CD4-positive, alpha-beta T cell treated with Interleukin-6 at 100 ng/mL for 8 hours (primary cell): Measurements from ENCODE around the gene KRTAP1-5.
"Not testable (repeated sequence)": the region's sequence is repeated elsewhere in the genome, so short reads cannot be mapped to it uniquely, and the experiment has no call there.

Experiments used
- DNase-seq: peaks from one replicate; pipeline ENCODE4 v3.0.0-alpha.2; 2020; ENCODE audit warnings: mixed read lengths, low spot score

Gene KRTAP1-5

DNA sequence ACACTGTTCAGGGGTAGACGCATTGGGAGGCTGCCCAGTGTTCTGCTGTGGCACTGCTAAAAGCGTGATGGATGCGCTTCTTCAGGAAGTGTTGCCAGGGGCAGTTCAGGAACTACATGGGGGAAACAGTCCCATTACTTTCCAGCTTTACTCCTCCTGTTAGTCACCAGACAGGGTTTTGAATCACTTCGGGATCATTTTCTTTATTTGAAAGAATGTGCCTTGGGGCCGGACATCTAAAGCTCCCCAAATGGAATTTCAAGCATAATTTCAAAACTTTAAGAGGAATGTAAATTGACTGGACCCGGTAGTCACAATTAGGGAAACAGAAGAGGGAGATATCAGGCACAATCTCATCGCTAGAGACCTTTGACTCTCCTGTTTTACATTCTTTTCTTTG is 21.4 kb upstream of the KRTAP1-5 start:
- no peak for DNase-seq

DNA sequence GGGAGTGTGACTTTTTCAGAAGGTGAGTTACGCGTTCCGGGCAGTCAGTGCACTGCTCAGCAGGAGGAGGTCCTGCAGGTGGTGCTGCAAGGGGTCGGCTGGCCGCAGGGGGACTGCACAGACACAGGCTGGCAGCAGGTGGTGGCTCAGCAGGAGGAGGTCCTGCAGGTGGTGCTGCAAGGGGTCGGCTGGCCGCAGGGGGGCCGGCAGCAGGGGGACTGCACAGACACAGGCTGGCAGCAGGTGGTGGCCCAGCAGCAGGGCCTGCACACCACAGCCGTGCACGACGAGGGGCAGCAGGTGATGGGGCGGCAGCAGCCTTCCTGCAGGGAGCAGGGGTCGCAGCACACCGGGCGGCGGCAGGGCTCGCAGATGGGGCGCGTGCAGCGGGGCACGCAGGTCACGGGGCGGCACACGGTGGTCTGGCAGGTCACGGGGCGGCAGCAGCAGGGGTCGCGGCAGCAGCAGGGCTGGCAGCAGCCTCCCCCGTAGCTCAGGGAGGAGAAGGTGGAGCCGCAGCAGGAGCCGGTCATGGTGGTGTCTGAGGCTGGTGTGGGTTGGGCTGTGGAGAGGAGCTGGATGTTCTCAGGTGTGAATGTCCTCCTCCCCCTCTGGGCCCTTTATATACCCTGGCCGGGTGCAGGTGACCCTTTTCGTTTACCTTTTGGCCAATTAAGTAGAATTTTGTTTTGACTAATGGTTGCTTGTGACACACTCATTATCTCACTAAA is 19.9 kb upstream of the KRTAP1-5 start, which contains the start of gene KRTAP2-1:
TSS of gene KRTAP2-1 (minus strand) at position 582 of the 731 bp plus-strand sequence. CDS start at position 533, 49 bp downstream.
- not testable (repeated sequence) for DNase-seq

GRCh38 chr17:41042953-41043352 is 15.9 kb upstream of the KRTAP1-5 start:
- no peak for DNase-seq

DNA sequence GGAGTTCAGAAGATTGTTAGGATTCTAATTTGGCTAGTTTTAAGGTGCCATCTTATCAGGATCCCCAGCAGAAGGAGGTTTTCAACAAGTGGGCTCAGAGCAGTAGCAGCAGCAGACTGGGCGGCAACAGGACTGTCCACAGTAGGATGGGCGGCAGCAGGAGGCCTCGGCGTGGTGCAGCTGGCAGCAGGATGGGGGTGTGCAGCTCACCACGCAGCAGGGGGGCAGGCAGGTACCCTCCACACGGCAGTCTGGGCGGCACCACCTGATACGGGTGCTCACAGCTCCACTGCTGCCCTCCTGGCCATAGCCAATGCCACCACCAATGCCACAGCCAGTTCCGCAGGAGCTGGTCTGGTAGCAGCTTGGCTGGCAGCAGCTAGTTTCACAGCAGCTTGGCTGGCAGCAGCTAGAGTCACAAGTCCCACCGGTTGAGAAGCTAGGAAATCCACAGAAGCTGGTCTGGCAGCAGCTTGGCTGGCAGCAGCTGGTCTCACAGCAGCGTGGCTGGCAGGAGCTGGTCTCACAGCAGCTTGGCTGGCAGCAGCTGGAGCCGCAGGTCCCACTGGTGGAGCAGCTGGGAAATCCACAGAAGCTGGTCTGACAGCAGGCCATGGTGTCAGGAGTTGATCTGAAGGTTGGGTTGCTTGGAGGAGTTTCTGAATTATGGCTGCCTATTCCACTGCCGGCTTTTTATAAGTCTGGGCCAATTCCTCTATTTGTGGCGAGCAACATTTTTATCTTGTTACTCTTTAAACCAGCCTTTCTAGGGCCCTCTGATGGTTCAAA is 14.0 kb upstream of the KRTAP1-5 start, which contains the start of gene KRTAP1-1:
TSS of gene KRTAP1-1 (minus strand) at position 668 of the 789 bp plus-strand sequence. CDS start at position 615, 53 bp downstream.
- DNase-seq, result not testable (repeated sequence)

GRCh38 chr17:41037853-41038350 is 10.9 kb upstream of the KRTAP1-5 start:
- no peak for DNase-seq

GRCh38 chr17:41034346-41034935 is 7.4 kb upstream of the KRTAP1-5 start, which contains the start of gene KRTAP1-3:
Gene KRTAP1-3, minus strand, starts transcription at chr17:41034874. Its CDS starts 53 bp downstream, at chr17:41034821.
- DNase-seq, result not testable (repeated sequence)

DNA sequence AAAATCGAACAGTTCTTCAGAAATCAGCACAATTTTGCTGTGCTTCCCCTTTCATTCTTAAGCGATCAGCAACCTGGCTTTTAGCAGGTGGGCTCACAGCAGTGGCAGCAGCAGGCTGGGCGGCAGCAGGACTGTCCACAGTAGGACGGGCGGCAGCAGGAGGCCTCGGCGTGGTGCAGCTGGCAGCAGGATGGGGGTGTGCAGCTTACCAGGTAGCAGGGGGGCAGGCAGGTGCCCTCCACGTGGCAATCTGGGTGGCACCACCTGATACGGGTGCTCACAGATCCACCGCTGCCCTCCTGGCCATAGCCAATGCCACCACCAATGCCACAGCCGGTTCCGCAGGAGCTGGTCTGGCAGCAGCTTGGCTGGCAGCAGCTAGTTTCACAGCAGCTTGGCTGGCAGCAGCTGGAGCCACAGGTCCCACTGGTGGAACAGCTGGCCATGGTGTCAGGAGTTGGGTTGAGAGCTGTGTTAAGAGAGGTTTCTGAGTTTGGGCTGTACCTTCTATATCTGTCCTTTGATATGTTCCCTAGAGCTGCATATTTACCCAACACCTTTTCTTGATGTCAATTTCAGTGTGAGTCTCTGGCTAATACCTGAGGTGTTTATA is 2.7 kb upstream of the KRTAP1-5 start, which contains the start of gene KRTAP1-4:
TSS of gene KRTAP1-4 (minus strand) at position 563 of the 613 bp plus-strand sequence. CDS start at position 446, 117 bp downstream.
- DNase-seq, result no peak

DNA sequence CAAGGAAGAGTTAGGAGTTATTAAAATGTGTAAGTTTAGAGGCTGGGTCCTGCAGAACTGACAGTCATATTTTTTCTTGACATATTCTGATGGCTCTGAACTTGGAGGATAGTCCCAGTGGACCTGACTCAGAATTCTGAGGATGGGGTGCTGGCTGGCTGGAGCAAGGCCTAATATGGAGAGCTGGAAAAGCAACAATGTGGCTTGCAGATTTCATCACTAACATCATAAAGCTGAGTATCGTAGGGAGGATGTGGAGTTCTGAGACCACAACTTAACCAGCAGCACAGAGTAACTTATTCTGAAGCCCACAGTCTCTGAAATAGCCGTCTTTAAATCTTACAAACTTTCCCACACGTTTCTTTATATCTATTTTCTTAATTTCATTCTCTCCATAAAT is 2.3 kb downstream of the KRTAP1-5 start:
- no peak for DNase-seq

- no peak for DNase-seq
These were observed 6.7 kb downstream of the KRTAP1-5 start for GRCh38 chr17:41020336-41020735.

DNA sequence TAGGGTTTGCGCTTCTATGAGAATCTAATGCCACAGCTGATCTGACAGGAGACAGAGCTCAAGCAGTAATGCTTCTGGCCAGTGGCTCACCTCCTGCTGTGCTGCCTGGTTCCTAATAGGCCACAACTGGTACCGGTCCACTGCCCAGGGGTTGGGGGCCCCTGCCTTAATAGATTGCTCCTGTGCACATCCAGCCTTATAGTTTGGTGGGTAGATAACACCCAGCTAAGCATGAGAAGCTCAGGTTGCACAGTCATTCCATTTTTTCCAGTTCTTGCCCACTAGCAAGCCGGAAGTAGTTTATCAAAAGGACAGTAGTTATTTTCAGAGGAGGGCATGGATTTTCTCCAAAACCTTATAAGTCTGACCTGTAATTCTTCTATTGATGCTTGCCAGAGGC is 7.6 kb downstream of the KRTAP1-5 start:
- no peak for DNase-seq

DNA sequence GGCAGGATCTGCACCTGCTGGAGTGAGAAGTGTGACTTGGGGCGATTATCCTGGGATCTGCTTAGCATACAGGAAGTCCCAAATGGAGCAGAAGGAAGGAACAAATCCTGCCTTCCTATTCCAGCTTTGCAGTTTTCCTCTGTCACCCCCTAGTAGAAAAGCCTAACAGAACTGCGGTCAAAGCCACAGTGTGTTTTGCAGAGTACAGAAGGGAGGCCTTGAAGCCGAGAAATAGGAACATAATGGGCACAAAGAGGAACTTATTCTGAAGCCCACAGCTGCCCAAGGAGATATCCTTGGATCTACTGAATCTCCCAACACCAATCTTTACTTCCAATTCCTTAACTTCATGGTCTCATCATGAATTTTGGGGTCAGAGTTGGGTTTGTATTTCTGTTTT is 8.5 kb downstream of the KRTAP1-5 start:
- DNase-seq, result no peak

DNA sequence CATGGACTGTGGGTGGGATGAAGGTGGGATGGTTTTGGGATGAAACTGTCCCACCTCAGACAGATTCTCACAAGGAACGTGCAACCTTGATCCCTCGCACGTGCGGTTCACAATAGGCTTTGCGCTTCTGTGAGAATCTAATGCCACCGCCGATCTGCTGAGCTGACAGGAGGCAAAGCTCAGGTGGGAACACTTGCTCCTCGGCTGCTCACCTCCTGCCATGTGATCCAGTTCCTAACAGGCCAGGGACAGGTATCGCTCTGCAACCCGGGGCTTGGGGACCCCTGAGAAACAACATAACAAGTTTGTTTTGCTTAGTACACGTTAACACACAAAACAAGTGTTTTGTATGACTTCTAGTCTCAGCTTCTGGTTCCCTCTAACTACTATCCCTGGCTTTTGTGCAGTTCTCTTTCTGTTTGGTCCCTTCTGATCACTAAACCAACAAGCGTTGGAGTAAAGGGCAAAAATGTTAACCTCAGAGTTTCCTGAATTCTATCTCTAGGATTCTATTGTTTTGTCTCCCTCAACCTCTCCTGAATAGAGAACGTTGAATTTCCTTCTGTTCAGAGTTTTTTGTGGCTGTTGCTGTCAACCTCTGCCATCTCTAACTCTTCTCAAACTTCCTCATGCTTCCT is 10.3 kb downstream of the KRTAP1-5 start:
- DNase-seq, result no peak

GRCh38 chr17:41015454-41015853 is 11.6 kb downstream of the KRTAP1-5 start:
- DNase-seq, result no peak

DNA sequence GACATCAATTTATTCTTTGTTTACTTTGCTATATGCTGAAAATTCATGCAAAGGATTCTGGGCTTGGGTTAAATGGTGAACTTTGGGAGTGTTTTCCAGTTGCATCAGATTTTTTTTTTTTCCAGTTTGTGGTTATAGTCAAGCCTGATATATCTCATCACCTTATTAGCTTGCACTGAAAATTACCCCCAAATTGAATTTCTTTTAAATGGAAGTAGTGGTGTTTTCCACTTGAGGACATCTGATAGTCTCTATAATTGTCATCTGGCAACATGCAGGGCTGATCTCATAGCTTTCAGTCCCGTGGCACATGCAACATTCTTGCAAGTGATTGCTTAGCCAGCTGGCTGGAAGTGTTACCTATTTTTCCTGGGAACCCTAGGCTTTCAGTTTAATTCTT is 13.4 kb downstream of the KRTAP1-5 start:
- DNase-seq, result no peak

DNA sequence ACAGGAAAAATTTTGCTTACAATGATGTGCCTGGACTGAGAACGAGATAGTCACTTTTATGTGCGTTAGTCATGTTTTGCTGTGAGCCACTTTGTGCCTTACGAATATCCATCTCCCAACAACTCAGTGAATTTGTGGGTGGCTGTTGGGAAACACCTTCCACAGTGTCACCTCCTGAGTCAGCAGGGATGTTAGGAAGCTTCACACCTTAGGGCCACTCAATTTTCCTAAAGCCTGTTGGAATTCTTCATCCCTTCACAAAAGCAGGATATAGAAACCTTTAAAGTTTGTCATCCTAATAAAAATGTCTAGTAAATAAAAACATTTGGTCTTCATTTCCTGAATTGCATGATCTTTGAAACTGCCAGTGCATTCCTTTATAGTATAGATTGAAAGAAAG is 13.8 kb downstream of the KRTAP1-5 start:
- no peak for DNase-seq

DNA sequence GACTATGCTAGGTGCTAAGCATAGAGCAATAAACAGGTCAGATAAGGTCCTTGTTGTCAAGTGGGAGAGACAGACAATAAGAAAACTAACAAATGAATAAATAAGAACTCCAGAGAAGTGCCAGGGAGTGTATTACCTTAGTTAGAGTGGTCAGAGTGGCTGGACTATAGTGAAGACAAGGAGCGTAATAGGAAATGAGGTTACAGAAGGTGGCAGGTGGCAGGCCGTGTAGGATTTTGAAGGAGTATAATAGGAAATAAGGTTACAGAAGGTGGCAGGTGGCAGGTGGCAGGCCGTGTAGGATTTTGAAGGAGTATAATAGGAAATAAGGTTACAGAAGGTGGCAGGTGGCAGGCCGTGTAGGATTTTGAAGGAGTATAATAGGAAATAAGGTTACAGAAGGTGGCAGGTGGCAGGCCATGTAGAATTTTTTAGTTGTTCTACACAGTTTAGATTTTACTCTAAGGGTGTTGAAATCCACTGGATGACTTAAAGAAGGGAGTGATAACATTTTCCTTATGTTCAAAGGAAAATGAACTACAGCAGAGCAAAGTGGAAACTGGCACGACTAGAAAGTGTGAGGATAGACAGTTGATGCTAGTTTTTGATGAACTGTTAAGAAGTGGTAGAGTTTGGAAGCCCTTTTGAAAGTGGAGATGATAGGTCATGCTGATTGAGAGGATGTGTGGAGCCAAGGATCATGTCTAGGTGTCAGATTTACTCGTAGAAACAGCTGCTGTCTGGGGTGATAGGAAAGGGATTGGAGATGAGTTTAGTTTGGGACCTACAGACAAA is 14.5 kb downstream of the KRTAP1-5 start:
- no peak for DNase-seq

GRCh38 chr17:41010441-41010840 is 16.6 kb downstream of the KRTAP1-5 start:
- DNase-seq, result no peak

- no peak for DNase-seq
These were observed 17.1 kb downstream of the KRTAP1-5 start for GRCh38 chr17:41009936-41010335.

GRCh38 chr17:41009301-41009760 is 17.7 kb downstream of the KRTAP1-5 start:
- no peak for DNase-seq

DNA sequence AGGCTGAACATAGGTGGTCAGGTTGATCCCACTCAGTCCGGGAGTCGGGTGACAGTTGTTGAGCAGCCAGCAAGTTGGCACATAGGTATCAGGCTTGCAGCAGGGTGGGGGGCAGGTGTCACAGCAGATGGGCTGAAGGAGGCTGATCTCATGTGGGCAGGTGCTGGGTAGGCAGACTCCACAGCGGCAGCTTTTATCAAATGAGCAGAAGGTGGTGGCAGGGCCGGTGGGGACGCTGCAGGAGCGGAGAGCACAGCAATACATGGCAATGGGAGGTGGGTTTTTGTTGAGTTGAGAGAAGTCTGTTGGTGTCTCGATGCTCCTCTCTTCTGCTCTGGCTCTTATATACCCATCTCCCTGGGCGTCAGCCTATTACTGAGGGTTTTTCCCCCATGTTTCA is 18.2 kb downstream of the KRTAP1-5 start, which contains the start of gene KRTAP3-1:
TSS of gene KRTAP3-1 (minus strand) at position 318 of the 400 bp plus-strand sequence. CDS start at position 264, 54 bp downstream.
- no peak for DNase-seq
